ENCODE measurements around the gene TRIM29.

Gene TRIM29

DNA sequence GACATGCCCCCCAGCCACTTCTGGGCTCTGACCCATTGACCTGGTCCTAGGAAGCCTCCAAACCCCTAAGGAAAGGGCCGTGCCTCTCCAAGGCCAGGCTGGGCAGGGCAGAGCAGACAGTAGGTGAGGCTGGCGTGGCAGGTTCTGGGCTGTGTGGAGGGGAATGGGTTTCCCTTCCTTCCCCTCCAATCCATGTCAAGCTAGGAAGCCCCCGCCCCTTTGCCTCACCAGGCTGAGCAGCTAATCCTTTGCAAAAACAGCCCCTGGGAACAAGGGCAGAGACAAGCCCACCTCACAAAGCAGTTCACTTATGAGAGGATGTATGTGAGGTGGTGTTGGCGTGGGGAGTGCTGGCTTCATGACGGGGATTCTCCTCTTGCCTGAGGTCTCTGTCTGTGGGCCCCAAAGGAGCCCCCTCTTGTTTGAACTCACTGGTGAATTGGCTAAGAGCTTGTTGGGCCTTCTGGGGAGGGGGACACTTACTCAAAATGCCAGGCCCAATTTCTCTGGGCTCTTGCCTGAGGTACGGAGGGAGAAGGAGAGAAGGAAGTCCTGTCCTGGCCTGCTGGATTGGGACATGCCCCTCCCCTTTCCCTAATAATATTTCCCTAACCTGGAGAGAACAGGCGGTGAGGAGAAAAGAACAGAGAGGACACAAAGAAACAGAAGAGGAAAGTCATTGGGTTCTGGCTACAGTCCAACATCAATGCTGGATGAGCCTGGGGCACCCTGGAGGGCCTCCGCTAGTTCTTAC, 1.6 kb upstream of the TRIM29 start:
- no peak for DNase-seq

DNA sequence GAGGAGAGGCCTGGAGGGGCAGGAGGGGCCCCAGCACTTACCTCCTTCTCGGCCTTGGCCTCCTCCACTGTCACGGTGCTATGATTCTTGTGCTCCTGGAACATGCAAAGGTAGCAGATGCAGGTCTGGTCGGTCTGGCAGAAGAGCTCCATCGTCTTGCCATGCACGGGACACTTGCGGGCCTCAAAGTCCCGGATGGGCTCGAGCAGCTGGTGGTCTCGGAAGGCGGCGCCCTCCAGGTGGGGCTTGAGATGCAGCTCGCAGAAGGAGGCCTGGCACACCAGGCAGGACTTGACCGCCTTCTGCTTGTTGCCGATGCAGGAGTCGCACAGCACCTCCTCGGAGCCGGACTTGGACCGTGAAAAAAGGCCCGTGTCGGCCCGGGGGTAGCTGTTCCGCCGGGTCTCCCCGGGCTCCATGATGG, 714 bp downstream of the TRIM29 start:
- no peak for DNase-seq

- no peak for DNase-seq
These were observed 1.6 kb downstream of the TRIM29 start for GRCh38 chr11:120136356-120136755.

DNA sequence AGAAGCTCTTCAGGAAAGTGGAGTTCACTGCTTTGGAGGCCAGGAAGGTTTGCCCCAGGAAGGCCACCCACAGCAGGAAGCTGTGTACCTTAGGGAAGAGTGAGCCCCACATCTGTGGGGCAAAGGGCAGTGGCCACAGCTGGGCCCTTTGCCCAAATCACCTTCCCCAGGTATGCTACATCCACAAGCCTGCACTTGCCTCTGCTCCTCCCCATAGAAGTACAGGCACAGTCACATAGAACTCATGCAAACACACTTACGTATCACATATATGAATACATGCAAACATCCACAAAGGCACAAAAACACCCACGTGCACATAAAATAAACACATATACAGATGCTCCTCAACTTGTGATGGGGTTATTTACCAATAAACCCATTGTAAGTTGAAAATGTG, 2.1 kb downstream of the TRIM29 start:
- DNase-seq: no peak

- DNase-seq: no peak
These were observed 3.0 kb downstream of the TRIM29 start for GRCh38 chr11:120134931-120135228.

GRCh38 chr11:120134106-120134930, 3.6 kb downstream of the TRIM29 start:
- no peak for DNase-seq

DNA sequence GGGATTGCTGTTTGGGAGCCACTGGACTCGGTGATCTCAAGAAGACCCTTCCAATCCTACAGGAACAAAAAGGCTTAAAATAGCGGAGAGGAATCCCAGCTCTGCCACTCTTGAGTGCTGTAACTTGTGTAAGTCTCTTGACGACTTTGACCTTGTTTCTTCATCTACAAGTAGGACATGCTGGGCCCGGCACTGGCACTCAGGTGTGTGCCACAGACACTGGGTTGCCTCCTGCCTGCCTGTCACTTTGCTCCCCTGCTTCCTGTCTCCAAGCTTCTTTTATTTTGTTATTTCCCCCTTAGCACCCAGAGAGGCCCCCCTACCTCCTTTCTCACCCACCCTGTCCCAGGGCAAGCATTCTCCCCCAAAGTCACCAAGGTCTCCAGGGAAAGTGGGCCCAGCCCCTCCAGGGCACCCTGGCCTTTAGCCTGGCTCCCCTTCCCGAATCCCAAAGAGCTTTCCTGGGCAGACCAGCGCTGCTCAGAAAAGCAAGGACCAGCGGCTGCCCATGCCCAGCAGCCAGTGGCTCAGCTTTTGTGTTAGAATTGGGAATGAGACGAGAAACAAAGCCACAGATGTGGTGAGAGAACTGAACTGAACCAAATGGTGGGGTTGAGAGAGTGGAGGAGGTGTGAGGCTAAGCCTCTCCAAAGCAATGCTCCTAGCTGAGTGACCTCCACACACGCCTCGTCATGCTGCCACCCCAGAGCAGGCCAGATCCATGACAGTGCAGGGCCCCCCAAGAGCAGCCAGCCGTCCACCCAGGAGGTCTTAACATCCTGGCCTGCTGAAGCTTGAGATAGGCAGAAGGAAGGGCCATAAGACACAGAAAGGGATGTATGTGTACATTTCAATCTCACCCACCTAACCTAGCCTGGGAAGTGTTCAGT, 4.5 kb downstream of the TRIM29 start:
- no peak for DNase-seq

GRCh38 chr11:120132645-120133185, 5.2 kb downstream of the TRIM29 start:
- DNase-seq: no peak

GRCh38 chr11:120131941-120132644, 5.8 kb downstream of the TRIM29 start:
- no peak for DNase-seq

DNA sequence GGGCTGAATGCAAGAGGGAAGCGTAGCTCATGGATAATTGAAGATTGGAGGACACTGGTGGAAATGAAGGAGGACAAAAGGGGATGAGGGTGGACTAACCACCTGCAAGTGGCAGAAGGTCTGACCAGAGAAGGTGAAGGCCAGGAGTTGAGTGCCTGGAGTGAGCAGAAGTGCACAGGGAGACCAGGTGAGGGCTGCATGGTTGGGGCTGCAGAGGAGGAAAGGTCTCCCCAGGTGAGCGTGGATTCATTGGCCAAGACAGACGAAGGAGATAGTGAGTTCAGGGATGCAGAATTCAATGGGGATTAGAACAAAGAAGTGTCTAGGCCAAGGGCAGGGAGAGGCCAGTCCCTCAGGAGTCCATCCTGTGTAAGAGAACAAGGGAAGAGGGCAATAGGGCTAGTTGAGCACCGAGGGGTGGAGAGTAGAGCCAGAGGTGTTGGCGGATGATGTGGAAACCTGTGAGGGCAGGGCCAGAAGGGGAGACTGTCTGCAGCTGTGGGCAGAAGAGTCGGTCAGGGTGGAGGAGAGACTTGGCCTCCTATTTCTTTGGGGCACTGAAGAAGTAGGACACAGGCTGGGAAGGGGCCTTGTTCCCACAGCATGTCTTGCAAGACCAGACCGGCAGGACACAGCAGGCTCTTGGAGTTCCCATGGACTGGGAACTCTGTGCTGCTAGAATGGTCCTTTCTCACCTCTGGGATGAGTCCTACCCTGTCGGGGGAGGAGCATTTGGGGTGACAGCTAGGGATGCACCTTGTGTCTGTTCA, 6.7 kb downstream of the TRIM29 start:
- DNase-seq: no peak

DNA sequence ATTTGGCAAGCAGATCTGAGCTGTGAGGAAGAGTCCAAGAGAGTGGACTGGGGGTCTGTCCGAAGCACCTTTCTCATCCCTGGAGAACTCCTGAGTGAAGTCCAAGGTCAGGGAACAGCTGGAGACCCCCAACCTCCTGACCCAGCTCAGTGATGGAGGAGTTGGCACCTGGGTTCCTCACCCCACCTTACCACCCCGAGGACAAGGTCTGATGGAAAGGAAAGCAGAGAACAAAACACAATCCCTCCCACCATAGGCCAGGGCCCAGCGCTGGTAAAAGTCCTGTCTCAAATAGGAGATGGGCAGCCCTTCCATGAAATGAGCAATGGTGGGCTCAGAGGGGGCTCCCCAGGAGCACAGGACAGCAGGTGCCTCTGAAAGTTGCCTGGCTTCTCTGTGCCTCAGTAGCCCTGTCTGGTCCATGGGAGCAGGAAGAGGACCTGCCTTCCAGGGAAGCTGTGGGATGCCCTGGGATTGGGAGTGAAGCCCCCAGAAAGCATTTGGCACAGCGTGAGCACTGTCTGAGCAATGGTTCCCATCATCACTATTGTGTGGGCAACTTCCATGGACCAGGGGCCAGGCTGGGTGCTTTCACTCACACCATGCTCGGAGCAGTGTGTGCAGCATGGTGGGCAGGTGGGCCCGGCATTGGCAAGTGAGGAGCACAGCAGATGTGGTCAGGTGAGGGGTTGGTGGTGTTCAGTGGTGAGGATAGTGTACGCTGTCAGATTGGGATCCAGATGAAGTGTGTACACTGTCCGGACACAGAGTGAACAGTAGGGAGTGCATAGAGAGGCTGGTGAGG, 7.5 kb downstream of the TRIM29 start:
- no peak for DNase-seq

- no peak for DNase-seq
These were observed 8.3 kb downstream of the TRIM29 start for GRCh38 chr11:120129570-120129969.

DNA sequence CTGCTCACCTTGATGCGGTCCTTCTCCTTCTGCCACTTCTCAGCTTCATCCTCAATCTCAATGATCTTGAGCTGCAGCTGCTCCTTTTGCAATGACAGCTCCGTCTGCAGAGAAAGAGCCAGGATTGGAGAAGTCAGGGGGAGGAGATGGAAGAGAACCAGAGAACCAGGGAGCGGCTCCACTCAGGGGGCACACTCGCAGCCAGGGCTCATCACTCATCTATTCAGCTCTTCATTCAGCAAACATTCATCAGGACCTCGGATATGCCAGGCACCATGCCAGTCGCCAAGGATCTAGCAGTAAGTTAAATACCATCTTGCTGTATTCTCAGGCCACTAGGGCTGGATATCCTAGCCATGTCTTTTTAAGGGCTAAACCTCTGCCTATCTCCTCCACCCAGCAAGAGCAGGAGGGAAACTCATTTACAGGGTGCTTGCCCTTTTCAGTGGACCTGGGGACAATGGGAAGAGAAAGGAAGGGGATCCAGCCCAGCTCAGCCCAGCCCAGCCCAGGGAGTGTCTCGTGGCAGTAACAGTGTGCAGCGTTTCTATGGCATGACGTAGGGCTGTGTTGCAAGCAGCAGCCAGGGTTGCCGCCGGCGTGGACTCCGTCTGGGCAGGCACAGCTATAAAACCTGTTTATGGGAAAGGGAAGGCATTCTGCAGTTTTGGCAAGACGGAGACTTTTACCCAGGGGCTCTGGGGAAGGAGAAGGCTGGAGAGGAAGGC, 9.4 kb downstream of the TRIM29 start:
- no peak for DNase-seq

GRCh38 chr11:120127236-120127635, 10.7 kb downstream of the TRIM29 start:
- no peak for DNase-seq

GRCh38 chr11:120126620-120127019, 11.3 kb downstream of the TRIM29 start:
- no peak for DNase-seq

DNA sequence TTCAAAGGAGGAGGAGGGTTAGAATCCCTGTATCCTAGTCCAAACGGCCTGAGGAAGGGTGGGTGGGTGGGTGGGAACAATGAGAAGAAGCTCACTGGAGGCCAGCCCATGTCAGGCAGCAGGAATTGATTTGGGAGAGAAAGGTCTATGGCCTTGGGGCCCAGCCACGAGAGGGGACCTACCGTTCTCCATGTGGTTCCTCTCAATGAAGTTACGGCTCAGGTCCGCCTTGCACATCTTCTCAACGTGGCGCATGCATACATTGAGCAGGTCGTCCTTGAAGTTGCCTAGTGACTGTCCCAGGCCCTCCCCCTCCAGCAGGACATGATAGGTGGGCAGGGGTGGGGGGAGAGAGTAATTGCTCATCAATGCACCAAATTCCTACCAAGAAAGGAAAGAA, 12.4 kb downstream of the TRIM29 start:
- DNase-seq: no peak

DNA sequence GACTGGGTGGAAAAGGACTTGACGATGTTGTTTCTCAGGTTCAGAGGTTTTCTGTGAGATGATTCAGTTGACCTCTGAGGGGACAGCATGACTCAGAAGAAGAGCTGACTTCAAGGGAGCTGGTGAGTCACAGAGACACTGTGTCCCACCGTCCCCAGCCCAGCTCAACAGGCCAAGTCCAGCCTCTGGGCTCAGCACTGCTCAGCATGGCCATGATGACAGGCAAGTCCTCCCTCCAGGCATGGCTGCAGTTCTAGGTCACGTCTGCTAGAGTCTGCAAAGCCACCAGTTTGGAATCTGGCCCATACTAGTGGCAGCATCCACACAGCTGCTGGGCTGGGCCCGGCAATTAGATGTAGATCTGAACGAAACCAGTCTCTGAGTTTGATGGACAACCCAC, 12.9 kb downstream of the TRIM29 start:
- DNase-seq: no peak

DNA sequence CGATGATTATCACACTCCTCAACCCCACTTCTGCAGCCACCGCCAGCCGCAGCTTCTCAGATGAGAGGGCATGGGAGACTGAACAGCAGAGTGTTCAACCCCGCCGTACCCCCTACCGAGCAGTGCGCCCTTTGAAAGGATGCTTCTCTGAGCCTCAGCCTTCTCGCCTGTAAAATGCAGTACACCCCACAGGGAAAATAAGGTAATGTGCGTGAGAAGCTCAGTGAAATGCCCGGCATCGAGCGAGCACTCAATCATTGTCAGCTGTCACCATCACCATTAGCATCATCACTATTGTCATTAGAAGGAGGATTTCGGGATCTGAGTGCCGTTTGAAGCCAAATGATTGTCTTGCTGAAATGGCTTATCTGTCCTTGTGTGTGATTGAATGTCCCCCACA, 13.6 kb downstream of the TRIM29 start:
- no peak for DNase-seq

DNA sequence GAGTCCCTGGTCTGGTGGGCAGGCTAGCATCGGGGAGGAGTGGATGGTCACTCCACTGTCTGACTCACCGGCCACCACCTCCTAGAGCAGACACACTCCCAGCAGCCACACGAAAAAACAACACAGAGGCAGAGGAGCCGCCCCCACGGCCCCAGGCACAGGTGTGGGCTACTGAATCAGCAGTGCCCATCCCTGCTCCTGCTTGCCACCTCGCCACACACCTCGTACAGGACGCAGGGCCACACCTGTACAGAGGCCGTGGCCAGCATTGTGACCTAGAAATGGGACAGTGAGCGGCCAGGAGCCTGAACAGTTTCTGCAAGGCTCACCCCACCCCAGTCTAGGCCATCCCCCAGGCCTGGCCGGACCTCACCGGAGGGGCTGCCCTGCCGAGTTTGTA, 14.0 kb downstream of the TRIM29 start:
- no peak for DNase-seq

Data from T-helper 9 cell (primary cell).